GM18499 (cell line): ENCODE results near the gene SLC6A19.

ENCODE experiments used
- ATAC-seq: cut with Tn5 transposase; IDR thresholded peaks from one replicate; pipeline ENCODE4 v1.9.1; 2021; ENCODE audit warnings: moderate number of reproducible peaks; ENCODE audit not compliant: insufficient read depth, unreplicated experiment

The SLC6A19 gene

GRCh38 chr5:1177826-1178528 lies 23.4 kb upstream of the SLC6A19 start:
- no peak for ATAC-seq

- ATAC-seq: no peak
Measured at GRCh38 chr5:1178529-1179382, 22.6 kb upstream of the SLC6A19 start.

- ATAC-seq: no peak
Measured at GRCh38 chr5:1179383-1179715, 22.0 kb upstream of the SLC6A19 start.

- ATAC-seq: no peak
Measured at GRCh38 chr5:1180096-1180495, 21.3 kb upstream of the SLC6A19 start.

- ATAC-seq: no peak
Measured at GRCh38 chr5:1180841-1181271, 20.5 kb upstream of the SLC6A19 start.

GRCh38 chr5:1181451-1182359 lies 19.7 kb upstream of the SLC6A19 start:
- no peak for ATAC-seq

- no peak for ATAC-seq
Measured at GRCh38 chr5:1182360-1182632, 19.1 kb upstream of the SLC6A19 start.

GRCh38 chr5:1182633-1183423 lies 18.6 kb upstream of the SLC6A19 start:
- no peak for ATAC-seq

GRCh38 chr5:1183424-1184162 lies 17.8 kb upstream of the SLC6A19 start:
- ATAC-seq: no peak

- ATAC-seq: no peak
Measured at GRCh38 chr5:1184163-1184470, 17.3 kb upstream of the SLC6A19 start.

- no peak for ATAC-seq
Measured at GRCh38 chr5:1184481-1184880, 16.9 kb upstream of the SLC6A19 start.

- no peak for ATAC-seq
Measured at GRCh38 chr5:1185038-1185627, 16.3 kb upstream of the SLC6A19 start.

- ATAC-seq: no peak
Measured at GRCh38 chr5:1185629-1186350, 15.6 kb upstream of the SLC6A19 start.

GRCh38 chr5:1186351-1187233 lies 14.8 kb upstream of the SLC6A19 start:
- no peak for ATAC-seq

GRCh38 chr5:1187234-1187949 lies 14.0 kb upstream of the SLC6A19 start:
- no peak for ATAC-seq

- ATAC-seq: no peak
Measured at GRCh38 chr5:1187950-1188334, 13.5 kb upstream of the SLC6A19 start.

- ATAC-seq: no peak
Measured at GRCh38 chr5:1188464-1188863, 12.9 kb upstream of the SLC6A19 start.
